GM23338 (cell line): ENCODE results near the gene ADSL. TPM values are rescaled to one million over a fixed set of nuclear protein-coding genes. Genes with fewer than 3 reads are reported as not detected.

Source experiments
- ATAC-seq: fragments of 200-7000 bp; cut with Tn5 transposase; 3 replicates; pipeline ENCODE4 v1.9.1; 2020
- DNase-seq: peaks from one replicate; pipeline ENCODE4 v3.0.0-alpha.2; 2015; ENCODE audit warnings: low spot score
- H2AFZ ChIP-seq: fragments of 200-600 bp; sonication (generic); 2 replicates; pipeline ENCODE4 v1.8.0; 2016; ENCODE audit warnings: antibody characterized with exemption, mild to moderate bottlenecking, moderate library complexity
- H3F3A ChIP-seq: fragments of 200-600 bp; sonication (generic); replicated peaks from 2 replicates; pipeline ENCODE4 v1.8.0; 2017; ENCODE audit warnings: antibody characterized with exemption, mixed run types, low read depth
- H3K27ac ChIP-seq: fragments of 200-600 bp; sonication (generic); 2 replicates; pipeline ENCODE4 v1.6.1; 2016; ENCODE audit warnings: low read depth
- H3K27me3 ChIP-seq: fragments of 200-600 bp; sonication (generic); 2 replicates; pipeline ENCODE4 v1.8.0; 2016; ENCODE audit warnings: mild to moderate bottlenecking, mixed run types, moderate library complexity; ENCODE audit not compliant: insufficient read depth
- H3K36me3 ChIP-seq: fragments of 200-600 bp; sonication (generic); 2 replicates; pipeline ENCODE4 v1.8.0; 2016; ENCODE audit warnings: mild to moderate bottlenecking; ENCODE audit not compliant: insufficient read depth
- H3K4me1 ChIP-seq: fragments of 200-600 bp; sonication (generic); 2 replicates; pipeline ENCODE4 v1.8.0; 2016; ENCODE audit warnings: mild to moderate bottlenecking, moderate library complexity; ENCODE audit not compliant: insufficient read depth
- H3K4me2 ChIP-seq: fragments of 200-600 bp; sonication (generic); 2 replicates; pipeline ENCODE4 v1.7.1; 2017; ENCODE audit warnings: mixed run types
- H3K4me3 ChIP-seq: fragments of 200-600 bp; sonication (generic); 2 replicates; pipeline ENCODE4 v1.6.1; 2016; ENCODE audit warnings: mixed run types
- H3K79me2 ChIP-seq: fragments of 200-600 bp; sonication (generic); replicated peaks from 2 replicates; pipeline ENCODE4 v1.8.0; 2017; ENCODE audit warnings: mild to moderate bottlenecking; ENCODE audit not compliant: insufficient read depth
- H3K9me2 ChIP-seq: fragments of 200-600 bp; sonication (generic); 2 replicates; pipeline ENCODE4 v1.8.0; 2017; ENCODE audit not compliant: insufficient read depth
- H4K20me1 ChIP-seq: fragments of 200-600 bp; sonication (generic); replicated peaks from 2 replicates; pipeline ENCODE4 v1.8.0; 2017; ENCODE audit warnings: mild to moderate bottlenecking; ENCODE audit not compliant: insufficient read depth
- H3K27ac Mint-ChIP-seq: 2 replicates; pipeline ENCODE4 v1.8.0; 2020; ENCODE audit warnings: inconsistent platforms, mild to moderate bottlenecking, moderate library complexity, mixed read lengths
- H3K27me3 Mint-ChIP-seq: 3 replicates; pipeline ENCODE4 v1.8.0; 2022; ENCODE audit warnings: low read depth, mild to moderate bottlenecking, moderate library complexity, mixed read lengths, inconsistent platforms; ENCODE audit not compliant: insufficient read depth, poor library complexity
- H3K36me3 Mint-ChIP-seq: 3 replicates; pipeline ENCODE4 v1.8.0; 2021; ENCODE audit warnings: low read depth, mild to moderate bottlenecking, inconsistent platforms, moderate library complexity, mixed read lengths
- H3K4me1 Mint-ChIP-seq: 3 replicates; pipeline ENCODE4 v1.8.0; 2020; ENCODE audit warnings: mild to moderate bottlenecking, inconsistent platforms, mixed read lengths
- H3K4me3 Mint-ChIP-seq: 3 replicates; pipeline ENCODE4 v1.8.0; 2021; ENCODE audit warnings: moderate library complexity, mild to moderate bottlenecking, inconsistent platforms, mixed read lengths
- H3K9me3 Mint-ChIP-seq: 3 replicates; pipeline ENCODE4 v1.8.0; 2020; ENCODE audit warnings: moderate library complexity, mild to moderate bottlenecking, inconsistent platforms, mixed read lengths
- CREB1 ChIP-seq: fragments of 250-450 bp; sonication (Bioruptor Pico); IDR thresholded peaks from 2 replicates; pipeline ENCODE4 v1.5.0; 2020; ENCODE audit warnings: low read depth, mild to moderate bottlenecking, moderate library complexity
- ETS1 ChIP-seq: IDR thresholded peaks from 2 replicates; pipeline ENCODE4 v1.6.1; 2016; ENCODE audit warnings: antibody characterized with exemption
- EZH2 ChIP-seq: fragments of 200-600 bp; sonication (generic); IDR thresholded peaks from one replicate; pipeline ENCODE4 v1.8.0; 2017; ENCODE audit warnings: antibody characterized with exemption, mild to moderate bottlenecking, low read depth; ENCODE audit not compliant: unreplicated experiment
- JUNB ChIP-seq: IDR thresholded peaks from one replicate; pipeline ENCODE4 v1.6.1; 2016; ENCODE audit warnings: antibody characterized with exemption; ENCODE audit not compliant: unreplicated experiment
- NANOG ChIP-seq: IDR thresholded peaks from 2 replicates; pipeline ENCODE4 v1.6.1; 2016; ENCODE audit warnings: antibody characterized with exemption, borderline replicate concordance
- POLR2AphosphoS5 ChIP-seq: IDR thresholded peaks from 2 replicates; pipeline ENCODE4 v1.6.1; 2016; ENCODE audit warnings: antibody characterized with exemption, low read depth
- STAT1 ChIP-seq: IDR thresholded peaks from one replicate; pipeline ENCODE4 v1.6.1; 2016; ENCODE audit warnings: antibody characterized with exemption; ENCODE audit not compliant: unreplicated experiment
- ZNF114 ChIP-seq: fragments of 250-450 bp; sonication (Bioruptor Pico); IDR thresholded peaks from 2 replicates; pipeline ENCODE4 v1.5.0; 2020; ENCODE audit warnings: mild to moderate bottlenecking, moderate library complexity
- ZNF331 ChIP-seq: fragments of 250-450 bp; sonication (Bioruptor Pico); IDR thresholded peaks from 2 replicates; pipeline ENCODE4 v1.5.0; 2020; ENCODE audit warnings: low read depth, mild to moderate bottlenecking, moderate library complexity
- polyA plus RNA-seq: library from polyadenylated mRNA; unstranded; fragments of >200 nt; fragmentation: Nextera tagmentation; extraction: Ambion mirVana; gene quantifications from 2 replicates; pipeline ENCODE4 v1.2.1, GENCODE V29; 2016
- total RNA-seq: library from RNA; depleted of rRNA; stranded (reverse); fragments of >200 nt; shearing (Covaris generic); gene quantifications from 2 replicates; pipeline ENCODE4 v1.2.3, GENCODE V29; 2014
- TF ChIP-seq, protein P1 (sequence below), 2 experiments: fragments of 200-600 bp in 1 of 2; sonication (generic) in 1 of 2; conservative IDR thresholded peaks; 2 replicates each; pipeline versions ENCODE4 v1.5.1 to v1.6.1; 2016 to 2017; ENCODE audit warnings: antibody characterized with exemption in 2 of 2, low read depth in 2 of 2, mild to moderate bottlenecking in 2 of 2, moderate library complexity in 1 of 2
- TF ChIP-seq, protein P2 (sequence below): IDR thresholded peaks from one replicate; pipeline ENCODE4 v1.6.1; 2018; ENCODE audit warnings: antibody characterized with exemption; ENCODE audit not compliant: unreplicated experiment

The ADSL gene
- total and polyA plus RNA-seq, 2 experiments from 2014 or later, result 120 to 232 TPM

DNA sequence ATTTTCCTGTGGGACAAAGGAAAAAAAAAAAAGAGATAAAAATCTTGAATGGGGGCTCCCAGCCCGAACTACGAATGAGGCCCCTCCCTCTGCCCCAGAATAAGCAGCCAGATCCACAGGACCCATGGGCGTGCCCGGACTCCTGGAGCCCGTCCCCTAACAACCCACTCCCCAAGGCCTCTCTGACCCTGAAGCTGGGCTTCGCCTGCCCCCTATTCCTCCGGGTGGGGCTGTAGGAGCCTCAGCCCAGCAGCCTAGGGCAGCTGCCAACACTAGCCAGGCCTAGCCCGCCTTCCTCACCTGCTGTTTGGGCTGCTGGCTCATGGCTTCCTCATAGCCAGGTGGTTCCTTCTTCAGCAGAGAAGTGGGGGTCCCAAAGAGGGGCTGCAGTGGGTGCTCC is 70.7 kb downstream of the ADSL start:
- no peak overlapping the region for H3K27ac Mint-ChIP-seq
- no peaks in the 10 kb centered on the region for H3K9me3 Mint-ChIP-seq
- DNase-seq, result no peak
- H3K36me3 Mint-ChIP-seq, result peaks cover 24% of the 10 kb centered on the region; the same call in 2 of the 3 replicates
- Histone ChIP-seq H4K20me1 (0 out of 2 replicates have a peak, but pooled peaks cover 4% of the 10 kb centered on the region), H3K36me3 (no peaks in the 10 kb centered on the region), H3K4me1 (no peaks in the 10 kb centered on the region), H3K27ac (no peak overlapping the region), H3K79me2 (no peaks in the 10 kb centered on the region), H3F3A (no peaks in the 10 kb centered on the region), H3K4me3 (no peak overlapping the region), H3K9me2 (no peaks in the 10 kb centered on the region), H3K27me3 (no peaks in the 10 kb centered on the region), H2AFZ (no peak overlapping the region), H3K4me2 (no peak overlapping the region)
- H3K4me3 Mint-ChIP-seq, result no peak overlapping the region
- no peak for ATAC-seq
- TF ChIP-seq POLR2AphosphoS5, result no peak
- H3K4me1 Mint-ChIP-seq, result no peaks in the 10 kb centered on the region; the same call in 2 of the 3 replicates
- peaks cover 9% of the 10 kb centered on the region for H3K27me3 Mint-ChIP-seq

- H4K20me1 ChIP-seq, result 0 out of 2 replicates have a peak, but pooled peaks cover 4% of the 10 kb centered on the region
- no peak for ATAC-seq
- no peaks in the 10 kb centered on the region for H3F3A ChIP-seq
- H2AFZ ChIP-seq, result no peak overlapping the region
- H3K9me3 Mint-ChIP-seq, result no peaks in the 10 kb centered on the region
- H3K27me3 ChIP-seq, result no peaks in the 10 kb centered on the region
- H3K4me2 ChIP-seq, result no peak overlapping the region
- no peak overlapping the region for H3K27ac ChIP-seq
- no peak for DNase-seq
- H3K4me1 ChIP-seq, result no peaks in the 10 kb centered on the region
- no peak overlapping the region for H3K27ac Mint-ChIP-seq
- no peak overlapping the region for H3K4me3 ChIP-seq
- H3K79me2 ChIP-seq, result no peaks in the 10 kb centered on the region
- no peaks in the 10 kb centered on the region for H3K9me2 ChIP-seq
- TF ChIP-seq ZNF114 (CRISPR knock-in tag) (no peak), JUNB (no peak), POLR2AphosphoS5 (no peak), NANOG (no peak), STAT1 (no peak), EZH2 (no peak), CREB1 (CRISPR knock-in tag) (no peak), ETS1 (no peak), ZNF331 (CRISPR knock-in tag) (no peak)
- TF ChIP-seq, protein P1, sequence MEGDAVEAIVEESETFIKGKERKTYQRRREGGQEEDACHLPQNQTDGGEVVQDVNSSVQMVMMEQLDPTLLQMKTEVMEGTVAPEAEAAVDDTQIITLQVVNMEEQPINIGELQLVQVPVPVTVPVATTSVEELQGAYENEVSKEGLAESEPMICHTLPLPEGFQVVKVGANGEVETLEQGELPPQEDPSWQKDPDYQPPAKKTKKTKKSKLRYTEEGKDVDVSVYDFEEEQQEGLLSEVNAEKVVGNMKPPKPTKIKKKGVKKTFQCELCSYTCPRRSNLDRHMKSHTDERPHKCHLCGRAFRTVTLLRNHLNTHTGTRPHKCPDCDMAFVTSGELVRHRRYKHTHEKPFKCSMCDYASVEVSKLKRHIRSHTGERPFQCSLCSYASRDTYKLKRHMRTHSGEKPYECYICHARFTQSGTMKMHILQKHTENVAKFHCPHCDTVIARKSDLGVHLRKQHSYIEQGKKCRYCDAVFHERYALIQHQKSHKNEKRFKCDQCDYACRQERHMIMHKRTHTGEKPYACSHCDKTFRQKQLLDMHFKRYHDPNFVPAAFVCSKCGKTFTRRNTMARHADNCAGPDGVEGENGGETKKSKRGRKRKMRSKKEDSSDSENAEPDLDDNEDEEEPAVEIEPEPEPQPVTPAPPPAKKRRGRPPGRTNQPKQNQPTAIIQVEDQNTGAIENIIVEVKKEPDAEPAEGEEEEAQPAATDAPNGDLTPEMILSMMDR (conservative IDR thresholded peaks at IDR 0.05; ENCODE audit: low read depth in 2 of 2), result no peak
- TF ChIP-seq, protein P2, sequence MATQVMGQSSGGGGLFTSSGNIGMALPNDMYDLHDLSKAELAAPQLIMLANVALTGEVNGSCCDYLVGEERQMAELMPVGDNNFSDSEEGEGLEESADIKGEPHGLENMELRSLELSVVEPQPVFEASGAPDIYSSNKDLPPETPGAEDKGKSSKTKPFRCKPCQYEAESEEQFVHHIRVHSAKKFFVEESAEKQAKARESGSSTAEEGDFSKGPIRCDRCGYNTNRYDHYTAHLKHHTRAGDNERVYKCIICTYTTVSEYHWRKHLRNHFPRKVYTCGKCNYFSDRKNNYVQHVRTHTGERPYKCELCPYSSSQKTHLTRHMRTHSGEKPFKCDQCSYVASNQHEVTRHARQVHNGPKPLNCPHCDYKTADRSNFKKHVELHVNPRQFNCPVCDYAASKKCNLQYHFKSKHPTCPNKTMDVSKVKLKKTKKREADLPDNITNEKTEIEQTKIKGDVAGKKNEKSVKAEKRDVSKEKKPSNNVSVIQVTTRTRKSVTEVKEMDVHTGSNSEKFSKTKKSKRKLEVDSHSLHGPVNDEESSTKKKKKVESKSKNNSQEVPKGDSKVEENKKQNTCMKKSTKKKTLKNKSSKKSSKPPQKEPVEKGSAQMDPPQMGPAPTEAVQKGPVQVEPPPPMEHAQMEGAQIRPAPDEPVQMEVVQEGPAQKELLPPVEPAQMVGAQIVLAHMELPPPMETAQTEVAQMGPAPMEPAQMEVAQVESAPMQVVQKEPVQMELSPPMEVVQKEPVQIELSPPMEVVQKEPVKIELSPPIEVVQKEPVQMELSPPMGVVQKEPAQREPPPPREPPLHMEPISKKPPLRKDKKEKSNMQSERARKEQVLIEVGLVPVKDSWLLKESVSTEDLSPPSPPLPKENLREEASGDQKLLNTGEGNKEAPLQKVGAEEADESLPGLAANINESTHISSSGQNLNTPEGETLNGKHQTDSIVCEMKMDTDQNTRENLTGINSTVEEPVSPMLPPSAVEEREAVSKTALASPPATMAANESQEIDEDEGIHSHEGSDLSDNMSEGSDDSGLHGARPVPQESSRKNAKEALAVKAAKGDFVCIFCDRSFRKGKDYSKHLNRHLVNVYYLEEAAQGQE, result no peak
- H3K36me3 ChIP-seq, result no peaks in the 10 kb centered on the region
- H3K36me3 Mint-ChIP-seq, result peaks cover 23% of the 10 kb centered on the region; the same call in 2 of the 3 replicates
- peaks cover 11% of the 10 kb centered on the region for H3K27me3 Mint-ChIP-seq
- no peak overlapping the region for H3K4me3 Mint-ChIP-seq
- H3K4me1 Mint-ChIP-seq, result no peaks in the 10 kb centered on the region; the same call in 2 of the 3 replicates
These were observed 71.6 kb downstream of the ADSL start for GRCh38 chr22:40417881-40418280.
